ENCODE results near the gene VWA7. TPM values are rescaled to one million over a fixed set of nuclear protein-coding genes. Genes with fewer than 3 reads are reported as not detected.

VWA7 gene
- total RNA-seq, 1 experiment from 2014 or later: 2.5 TPM

GRCh38 chr6:31776485-31776988 lies 591 bp downstream of the VWA7 start:
- Histone ChIP-seq H3K79me1 (ENCODE audit: insufficient read depth, low read depth, low read length, poor library complexity, severe bottlenecking) (no peaks in the 10 kb centered on the region), H2BK20ac (ENCODE audit: low read depth, low read length, poor library complexity, severe bottlenecking) (no peak overlapping the region), H3K79me2 (ENCODE audit: insufficient read depth, low read length) (no peaks in the 10 kb centered on the region), H4K91ac (ENCODE audit: insufficient read length, low read depth, low read length) (no peak overlapping the region), H2AFZ (ENCODE audit: low read length) (no peak overlapping the region), H2AK5ac (ENCODE audit: insufficient read length, low read length) (no peak overlapping the region), H2BK15ac (ENCODE audit: low read depth, low read length) (no peak overlapping the region), H3K9me3 (ENCODE audit: control insufficient read depth, low read depth, low read length) (no peaks in the 10 kb centered on the region), H3K23ac (ENCODE audit: insufficient read length, low read depth, low read length) (no peak overlapping the region), H4K8ac (replicated peaks; ENCODE audit: insufficient read length, low read depth, low read length) (no peak overlapping the region), H4K5ac (ENCODE audit: insufficient read length, low read depth, low read length) (no peak overlapping the region), H3K4me1 (ENCODE audit: insufficient read depth, low read length) (no peaks in the 10 kb centered on the region), H3K27me3 (ENCODE audit: insufficient read depth, low read length) (no peaks in the 10 kb centered on the region), H3T11ph (ENCODE audit: low read length) (no peak overlapping the region), H2BK120ac (ENCODE audit: low read depth, low read length, poor library complexity, severe bottlenecking) (no peak overlapping the region), H3K18ac (ENCODE audit: insufficient read length, low read depth, low read length) (no peak overlapping the region), H4K20me1 (ENCODE audit: control insufficient read depth, insufficient read depth, insufficient read length) (no peaks in the 10 kb centered on the region), H3K14ac (ENCODE audit: insufficient read depth, low read length) (no peak overlapping the region), H3K4ac (ENCODE audit: low read depth, low read length) (no peak overlapping the region), H2BK12ac (ENCODE audit: insufficient read length, low read depth, low read length) (no peak overlapping the region), H3K27ac (ENCODE audit: insufficient read length, low read depth, low read length) (no peak overlapping the region), H3K56ac (ENCODE audit: insufficient read length, low read depth, low read length) (no peak overlapping the region), H3K9ac (ENCODE audit: extremely low read depth, insufficient read length, low read length) (no peak overlapping the region), H2BK5ac (ENCODE audit: insufficient read length, low read length) (no peak overlapping the region), H3K23me2 (ENCODE audit: insufficient read length, low read depth, low read length, poor library complexity, severe bottlenecking) (no peaks in the 10 kb centered on the region), H3K4me2 (ENCODE audit: insufficient read depth, insufficient read length, low read length) (no peak overlapping the region)
- peak overlapping the region in 2 of 3 experiments; percentile 52 to 61; a peak in 2 of 7 replicates for H3K27ac Mint-ChIP-seq
- DNase-seq: no peak
- no peaks in the 10 kb centered on the region for H3K27me3 Mint-ChIP-seq (ENCODE audit: low read depth)
- no CpG with 5 or more reads among the region's 14 CpGs for WGBS (ENCODE audit: extremely low coverage, insufficient read length, low lambda C conversion rate)
- TF ChIP-seq CTCF (conservative IDR thresholded peaks at IDR 0.05): no peak
- peaks cover 22 to 39% (median 24%) of the 10 kb centered on the region in 3 experiments; a peak in 6 of 7 replicates for H3K36me3 Mint-ChIP-seq (ENCODE audit: insufficient read depth in 1 of 3, low read depth in 3 of 3)
- no peak overlapping the region for H3K4me3 Mint-ChIP-seq
- peaks cover 5 to 10% of the 10 kb centered on the region in 2 experiments; a peak in 3 of 4 replicates for H3K4me1 Mint-ChIP-seq
- no peaks in the 10 kb centered on the region for H3K9me3 Mint-ChIP-seq

All from H9 (cell line).